ENCODE results near the gene RORC. TPM values are rescaled to one million over a fixed set of nuclear protein-coding genes. Genes with fewer than 3 reads are reported as not detected.
"Not testable (repeated sequence)": the region's sequence is repeated elsewhere in the genome, so short reads cannot be mapped to it uniquely, and the experiment has no call there.

Gene RORC
- not detected in 2 replicates for total RNA-seq (2014; rRNA removed; shearing (Covaris generic))
- polyA plus RNA-seq (2016; fragmentation: Nextera tagmentation; extraction: Ambion mirVana) = not detected in 2 replicates

GRCh38 chr1:151831605-151832004 is at the start of gene RORC:
RORC (minus strand) TSS chr1:151831802; CDS start chr1:151831764, 38 bp downstream.
- in situ Hi-C loops (cut with MboI) = no loop called here
- 86 to 89% methylated on average over 3 to 5 of the region's 5 CpGs for WGBS, 2 experiments (ENCODE audit: low coverage in 1 of 2, low lambda C conversion rate in 2 of 2, missing lambda C conversion rate in 2 of 2)

GRCh38 chr1:151875419-151876097 is 44.0 kb upstream of the RORC start:
- Histone ChIP-seq H3K27me3 (replicated peaks; ENCODE audit: insufficient read depth) (no peaks in the 10 kb centered on the region), H3K36me3 (ENCODE audit: low read depth) (no peaks in the 10 kb centered on the region; the same call in 1 of the 2 replicates)
- whole genome bisulfite sequencing, 2 experiments (ENCODE audit: low coverage in 1 of 2, low lambda C conversion rate in 2 of 2, missing lambda C conversion rate in 2 of 2) = 90 to 100% methylated on average over 1 of the region's 1 CpG

More at GRCh38 chr1:151831605-151832004, at the start of gene RORC:
- H3K4me1 ChIP-seq (ENCODE audit: insufficient read depth) = no peaks in the 10 kb centered on the region
- H3K27me3 ChIP-seq (replicated peaks; ENCODE audit: insufficient read depth) = no peaks in the 10 kb centered on the region
- no peak within 1 kb of the TSS for H3K4me3 ChIP-seq
- no peaks in the 10 kb centered on the region for H3K9me3 ChIP-seq (ENCODE audit: low read depth)
- no peaks in the 10 kb centered on the region for H3K36me3 ChIP-seq (ENCODE audit: low read depth)
- H3K27ac ChIP-seq = no peak within 1 kb of the TSS
- no peaks in the 10 kb centered on the region for H3K9me2 ChIP-seq (ENCODE audit: insufficient read depth)
- H3K79me2 ChIP-seq (ENCODE audit: insufficient read depth) = no peaks in the 10 kb centered on the region
- no peaks in the 10 kb centered on the region for H3F3A ChIP-seq (ENCODE audit: insufficient read depth)
- H2AFZ ChIP-seq = no peak within 1 kb of the TSS
- H3K4me2 ChIP-seq (ENCODE audit: unreplicated experiment) = no peak within 1 kb of the TSS
- H4K20me1 ChIP-seq (ENCODE audit: insufficient read depth) = no peaks in the 10 kb centered on the region
- no peak for DNase-seq
- H3K9ac ChIP-seq = no peak within 1 kb of the TSS
- TF ChIP-seq EZH2phosphoT487 (IDR thresholded peaks at IDR 0.05; ENCODE audit: insufficient read depth, low read depth) (no peak), EZH2 (IDR thresholded peaks at IDR 0.05; ENCODE audit: insufficient read depth, poor library complexity, severe bottlenecking) (no peak)

GRCh38 chr1:151872776-151873175 is 41.2 kb upstream of the RORC start:
- DNase-seq; H3K27ac ChIP-seq; H3K4me3 ChIP-seq; H3K4me2 ChIP-seq (ENCODE audit: unreplicated experiment); in situ Hi-C loops (cut with MboI); H3K4me1 ChIP-seq (ENCODE audit: insufficient read depth); H3K27me3 ChIP-seq (replicated peaks; ENCODE audit: insufficient read depth); H2AFZ ChIP-seq; H3K9me3 ChIP-seq (ENCODE audit: low read depth); H3K9ac ChIP-seq; H4K20me1 ChIP-seq (ENCODE audit: insufficient read depth); H3K36me3 ChIP-seq (ENCODE audit: low read depth); H3K9me2 ChIP-seq (ENCODE audit: insufficient read depth); H3K79me2 ChIP-seq (ENCODE audit: insufficient read depth): not testable (repeated sequence)
- 83 to 92% methylated on average over 8 to 9 of the region's 9 CpGs for WGBS, 2 experiments (ENCODE audit: low coverage in 1 of 2, low lambda C conversion rate in 2 of 2, missing lambda C conversion rate in 2 of 2)
- peaks cover 10% of the 10 kb centered on the region for H3F3A ChIP-seq (ENCODE audit: insufficient read depth)

More at GRCh38 chr1:151875419-151876097, 44.0 kb upstream of the RORC start:
- H3K9me2 ChIP-seq (ENCODE audit: insufficient read depth) = no peaks in the 10 kb centered on the region
- no peak overlapping the region for H2AFZ ChIP-seq
- no peaks in the 10 kb centered on the region for H3F3A ChIP-seq (ENCODE audit: insufficient read depth)
- no peak overlapping the region for H3K4me3 ChIP-seq
- no peak for DNase-seq
- no peak overlapping the region for H3K9ac ChIP-seq
- TF ChIP-seq EZH2 (IDR thresholded peaks at IDR 0.05; ENCODE audit: insufficient read depth, poor library complexity, severe bottlenecking) (no peak), EZH2phosphoT487 (IDR thresholded peaks at IDR 0.05; ENCODE audit: insufficient read depth, low read depth) (no peak)
- H3K4me1 ChIP-seq (ENCODE audit: insufficient read depth) = no peaks in the 10 kb centered on the region
- in situ Hi-C loops (cut with MboI) = no loop called here
- no peak overlapping the region for H3K4me2 ChIP-seq (ENCODE audit: unreplicated experiment)
- no peak overlapping the region for H3K27ac ChIP-seq
- H3K79me2 ChIP-seq (ENCODE audit: insufficient read depth) = no peaks in the 10 kb centered on the region
- H3K9me3 ChIP-seq (ENCODE audit: low read depth) = no peaks in the 10 kb centered on the region
- H4K20me1 ChIP-seq (ENCODE audit: insufficient read depth) = no peaks in the 10 kb centered on the region

- Histone ChIP-seq H4K20me1 (ENCODE audit: insufficient read depth) (no peaks in the 10 kb centered on the region), H3K9me3 (ENCODE audit: low read depth) (no peaks in the 10 kb centered on the region), H3F3A (ENCODE audit: insufficient read depth) (peaks cover 19% of the 10 kb centered on the region), H3K9me2 (ENCODE audit: insufficient read depth) (no peaks in the 10 kb centered on the region), H3K36me3 (ENCODE audit: low read depth) (no peaks in the 10 kb centered on the region; the same call in 1 of the 2 replicates), H3K4me3 (no peak overlapping the region), H3K27ac (no peak overlapping the region), H3K27me3 (replicated peaks; ENCODE audit: insufficient read depth) (no peaks in the 10 kb centered on the region), H3K79me2 (ENCODE audit: insufficient read depth) (no peaks in the 10 kb centered on the region), H3K4me1 (ENCODE audit: insufficient read depth) (peaks cover 9% of the 10 kb centered on the region), H2AFZ (no peak overlapping the region), H3K4me2 (ENCODE audit: unreplicated experiment) (no peak overlapping the region), H3K9ac (no peak overlapping the region)
- in situ Hi-C loops (cut with MboI) = no loop called here
- no peak for DNase-seq
- TF ChIP-seq EZH2 (IDR thresholded peaks at IDR 0.05; ENCODE audit: insufficient read depth, poor library complexity, severe bottlenecking) = no peak
- no peak for TF ChIP-seq EZH2phosphoT487 (IDR thresholded peaks at IDR 0.05; ENCODE audit: insufficient read depth, low read depth)
- WGBS, 2 experiments (ENCODE audit: low coverage in 1 of 2, low lambda C conversion rate in 2 of 2, missing lambda C conversion rate in 2 of 2) = 74 to 75% methylated on average over 5 of the region's 5 CpGs
Measured at GRCh38 chr1:151871284-151872030, 39.9 kb upstream of the RORC start.

Measured in GM23248 (cell line).